ENCODE results near the gene GREB1.

The GREB1 gene

GRCh38 chr2:11533278-11534070 lies at the start of gene GREB1:
Gene GREB1 (plus strand): TSS chr2:11534045. CDS start chr2:11556615, 22,570 bp downstream.
- in situ Hi-C loops (cut with MboI; ENCODE audit: low sequenced_read_pairs), result no loop called here

- in situ Hi-C loops (cut with MboI; ENCODE audit: low sequenced_read_pairs), result no loop called here
Measured at GRCh38 chr2:11488809-11489208, 45.0 kb upstream of the GREB1 start.

- in situ Hi-C loops (cut with MboI; ENCODE audit: low sequenced_read_pairs), result no loop called here
Measured at GRCh38 chr2:11490194-11490593, 43.7 kb upstream of the GREB1 start.

GRCh38 chr2:11491348-11491933 lies 42.4 kb upstream of the GREB1 start:
- in situ Hi-C loops (cut with MboI; ENCODE audit: low sequenced_read_pairs), result no loop called here

- in situ Hi-C loops (cut with MboI; ENCODE audit: low sequenced_read_pairs), result no loop called here
Measured at GRCh38 chr2:11492244-11492643, 41.6 kb upstream of the GREB1 start.

- in situ Hi-C loops (cut with MboI; ENCODE audit: low sequenced_read_pairs), result no loop called here
Measured at GRCh38 chr2:11492720-11493119, 41.1 kb upstream of the GREB1 start.

- in situ Hi-C loops (cut with MboI; ENCODE audit: low sequenced_read_pairs), result no loop called here
Measured at GRCh38 chr2:11493282-11493681, 40.6 kb upstream of the GREB1 start.

- in situ Hi-C loops (cut with MboI; ENCODE audit: low sequenced_read_pairs), result no loop called here
Measured at GRCh38 chr2:11494310-11494709, 39.5 kb upstream of the GREB1 start.

GRCh38 chr2:11495844-11496681 lies 37.8 kb upstream of the GREB1 start:
- in situ Hi-C loops (cut with MboI; ENCODE audit: low sequenced_read_pairs), result no loop called here

GRCh38 chr2:11498543-11499034 lies 35.3 kb upstream of the GREB1 start:
- in situ Hi-C loops (cut with MboI; ENCODE audit: low sequenced_read_pairs), result no loop called here

GRCh38 chr2:11499081-11499743 lies 34.6 kb upstream of the GREB1 start:
- in situ Hi-C loops (cut with MboI; ENCODE audit: low sequenced_read_pairs), result no loop called here

- in situ Hi-C loops (cut with MboI; ENCODE audit: low sequenced_read_pairs), result no loop called here
Measured at GRCh38 chr2:11500702-11501303, 33.0 kb upstream of the GREB1 start.

GRCh38 chr2:11502740-11503292 lies 31.0 kb upstream of the GREB1 start:
- in situ Hi-C loops (cut with MboI; ENCODE audit: low sequenced_read_pairs), result no loop called here

GRCh38 chr2:11503354-11503927 lies 30.4 kb upstream of the GREB1 start:
- in situ Hi-C loops (cut with MboI; ENCODE audit: low sequenced_read_pairs), result no loop called here

GRCh38 chr2:11505652-11506610 lies 27.9 kb upstream of the GREB1 start:
- in situ Hi-C loops (cut with MboI; ENCODE audit: low sequenced_read_pairs), result no loop called here

- in situ Hi-C loops (cut with MboI; ENCODE audit: low sequenced_read_pairs), result no loop called here
Measured at GRCh38 chr2:11506611-11506969, 27.3 kb upstream of the GREB1 start.

GRCh38 chr2:11507517-11507916 lies 26.3 kb upstream of the GREB1 start:
- in situ Hi-C loops (cut with MboI; ENCODE audit: low sequenced_read_pairs), result no loop called here

- in situ Hi-C loops (cut with MboI; ENCODE audit: low sequenced_read_pairs), result no loop called here
Measured at GRCh38 chr2:11508279-11508678, 25.6 kb upstream of the GREB1 start.
